ENCODE data around the gene DOK4. TPM values are rescaled to one million over a fixed set of nuclear protein-coding genes. Genes with fewer than 3 reads are reported as not detected.

Gene DOK4
- total and polyA plus RNA-seq, 2 of the 8 experiments (the other 6 are each of a cell fraction or from before 2014, with no cell fraction given), result 24.0 to 28.9 TPM

DNA sequence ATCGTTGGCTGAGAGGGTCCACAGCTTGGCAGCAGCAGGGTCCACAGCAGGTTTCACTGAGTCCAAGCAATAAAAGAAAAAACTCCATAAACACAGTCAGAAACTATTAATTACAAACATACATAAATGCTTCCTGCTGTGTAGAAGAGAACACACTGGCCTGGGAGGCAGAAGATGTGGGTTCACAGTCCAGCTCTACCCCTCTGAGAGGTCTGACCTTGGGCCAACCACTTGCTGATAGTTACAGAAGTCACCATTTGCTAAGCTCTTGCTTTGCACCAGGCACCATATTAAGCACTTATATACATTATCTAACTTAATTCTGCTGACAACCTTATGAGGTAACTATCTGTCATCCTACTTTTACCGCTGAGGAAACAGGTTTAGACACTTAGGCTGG, 53.8 kb downstream of the DOK4 start:
- H2BK15ac ChIP-seq (ENCODE audit: low read length), result no peak overlapping the region
- no peak overlapping the region for H3K23ac ChIP-seq (ENCODE audit: insufficient read length)
- no peak overlapping the region for H2AK5ac ChIP-seq (ENCODE audit: low read depth, low read length)
- no peak overlapping the region for H3K4me3 ChIP-seq (ENCODE audit: extremely low read depth in 1 of 4, insufficient read depth in 2 of 4, low read depth in 3 of 4, low read length in 4 of 4)
- H3K4me1 ChIP-seq (replicated peaks in 1 of 4; ENCODE audit: control insufficient read depth in 3 of 4, insufficient read depth in 4 of 4, low read length in 3 of 4), result no peaks in the 10 kb centered on the region
- H2BK20ac ChIP-seq (ENCODE audit: low read length), result no peak overlapping the region
- no peaks in the 10 kb centered on the region for H3K23me2 ChIP-seq (ENCODE audit: low read depth, low read length)
- ChIA-PET POLR2A (ENCODE audit: partially characterized antibody) (interaction anchor here (1.1 to 1.6 kb wide), 3 partner anchors 10 to 96 kb away, joined by 4 to 6 read pairs (median 4); partner anchors contain the start of genes CIAPIN1 and COQ9), CTCF (ENCODE audit: partially characterized antibody) (interaction anchor here (1.0 to 4.4 kb wide), 4 partner anchors 10 to 109 kb away, joined by 3 to 34 read pairs (median 5); no protein-coding TSS in a partner anchor)
- H4K20me1 ChIP-seq (replicated peaks in 1 of 2; ENCODE audit: control insufficient read depth in 1 of 2, insufficient read depth in 2 of 2, low read length in 2 of 2), result no peaks in the 10 kb centered on the region
- H2BK5ac ChIP-seq (ENCODE audit: low read depth, low read length), result no peak overlapping the region
- H3K27me3 ChIP-seq (replicated peaks in 1 of 4; ENCODE audit: control insufficient read depth in 3 of 4, extremely low read depth in 1 of 4, insufficient read depth in 3 of 4, low read length in 3 of 4), result no peaks in the 10 kb centered on the region
- H3K4ac ChIP-seq (replicated peaks; ENCODE audit: insufficient read length, low read depth, low read length), result no peak overlapping the region
- no peak overlapping the region for H3K18ac ChIP-seq (ENCODE audit: extremely low read depth, low read length)
- no peaks in the 10 kb centered on the region for H3K9me3 ChIP-seq (ENCODE audit: insufficient read depth in 2 of 2, low read depth in 1 of 2, low read length in 1 of 2)
- no peak overlapping the region for H3K4me2 ChIP-seq (ENCODE audit: insufficient read depth in 1 of 2, low read depth in 2 of 2, low read length in 2 of 2)
- WGBS, 2 experiments (ENCODE audit: extremely low coverage in 1 of 2, insufficient coverage in 1 of 2, insufficient read length in 1 of 2, insufficient replicate concordance in 2 of 2, low coverage in 1 of 2, low lambda C conversion rate in 2 of 2, missing lambda C conversion rate in 1 of 2), result 94% methylated on average over 2 of the region's 2 CpGs; no CpG with 5 or more reads in 1 of the 2 experiments
- no peak overlapping the region for H4K5ac ChIP-seq (ENCODE audit: insufficient read length, low read depth, low read length)
- H3K36me3 ChIP-seq (ENCODE audit: control insufficient read depth in 2 of 4, insufficient read depth in 4 of 4, low read length in 3 of 4), result peaks cover 20 to 63% (median 55%) of the 10 kb centered on the region in 4 experiments; a peak in 7 of 8 replicates
- DNase-seq (ENCODE audit: low read depth in 1 of 2, low spot score in 2 of 2) (no peak), FAIRE-seq (no peak)
- H3K9ac ChIP-seq (replicated peaks in 1 of 4; ENCODE audit: extremely low read depth in 1 of 4, low read depth in 3 of 4, low read length in 3 of 4), result no peak overlapping the region
- no peak overlapping the region for H2AFZ ChIP-seq (ENCODE audit: low read length)
- no peaks in the 10 kb centered on the region for H3K79me2 ChIP-seq (ENCODE audit: control insufficient read depth in 1 of 2, insufficient read depth in 2 of 2, low read length in 2 of 2)
- no peak overlapping the region for H4K91ac ChIP-seq (replicated peaks; ENCODE audit: insufficient read length, low read length)
- no peak overlapping the region for H3K27ac ChIP-seq (ENCODE audit: low read depth, low read length)
- H3K14ac ChIP-seq (ENCODE audit: insufficient read length), result no peak overlapping the region
- H2BK12ac ChIP-seq (ENCODE audit: low read depth, low read length), result no peak overlapping the region
- H3K56ac ChIP-seq (replicated peaks; ENCODE audit: insufficient read length, low read depth, low read length), result no peak overlapping the region
- H2BK120ac ChIP-seq (replicated peaks; ENCODE audit: low read depth, low read length), result no peak overlapping the region
- no peak overlapping the region for H4K8ac ChIP-seq (ENCODE audit: extremely low read depth, insufficient read depth, low read length)
- H3K79me1 ChIP-seq (ENCODE audit: low read depth, low read length), result no peaks in the 10 kb centered on the region
- TF ChIP-seq, protein P1, sequence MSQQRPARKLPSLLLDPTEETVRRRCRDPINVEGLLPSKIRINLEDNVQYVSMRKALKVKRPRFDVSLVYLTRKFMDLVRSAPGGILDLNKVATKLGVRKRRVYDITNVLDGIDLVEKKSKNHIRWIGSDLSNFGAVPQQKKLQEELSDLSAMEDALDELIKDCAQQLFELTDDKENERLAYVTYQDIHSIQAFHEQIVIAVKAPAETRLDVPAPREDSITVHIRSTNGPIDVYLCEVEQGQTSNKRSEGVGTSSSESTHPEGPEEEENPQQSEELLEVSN (IDR thresholded peaks at IDR 0.05), result no peak
- TF ChIP-seq TEAD4 (IDR thresholded peaks at IDR 0.05; ENCODE audit: low read depth, low read length) (no peak), SP4 (IDR thresholded peaks at IDR 0.05; ENCODE audit: low read length) (no peak), POLR2AphosphoS5 (IDR thresholded peaks at IDR 0.05; ENCODE audit: low read depth, low read length) (no peak), CTBP2 (IDR thresholded peaks at IDR 0.05; ENCODE audit: borderline replicate concordance, insufficient read depth, insufficient read length, low read length) (no peak)
- TF ChIP-seq, protein P2, sequence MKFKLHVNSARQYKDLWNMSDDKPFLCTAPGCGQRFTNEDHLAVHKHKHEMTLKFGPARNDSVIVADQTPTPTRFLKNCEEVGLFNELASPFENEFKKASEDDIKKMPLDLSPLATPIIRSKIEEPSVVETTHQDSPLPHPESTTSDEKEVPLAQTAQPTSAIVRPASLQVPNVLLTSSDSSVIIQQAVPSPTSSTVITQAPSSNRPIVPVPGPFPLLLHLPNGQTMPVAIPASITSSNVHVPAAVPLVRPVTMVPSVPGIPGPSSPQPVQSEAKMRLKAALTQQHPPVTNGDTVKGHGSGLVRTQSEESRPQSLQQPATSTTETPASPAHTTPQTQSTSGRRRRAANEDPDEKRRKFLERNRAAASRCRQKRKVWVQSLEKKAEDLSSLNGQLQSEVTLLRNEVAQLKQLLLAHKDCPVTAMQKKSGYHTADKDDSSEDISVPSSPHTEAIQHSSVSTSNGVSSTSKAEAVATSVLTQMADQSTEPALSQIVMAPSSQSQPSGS (IDR thresholded peaks at IDR 0.05; ENCODE audit: low read length), result no peak

Measured in H1 (cell line).